ENCODE data around the gene CNGA3.
A peak's percentile ranks its signal among the peaks of the same experiment; 100 is the strongest.
"Not testable (repeated sequence)": the region's sequence is repeated elsewhere in the genome, so short reads cannot be mapped to it uniquely, and the experiment has no call there.

Gene CNGA3

GRCh38 chr2:98416383-98417159 is 70.3 kb downstream of the CNGA3 start:
- no peak overlapping the region for H3K4me3 Mint-ChIP-seq
- H3K27me3 Mint-ChIP-seq, result peaks cover 4% of the 10 kb centered on the region
- peaks cover 11% of the 10 kb centered on the region for H3K4me1 Mint-ChIP-seq
- H3K9me3 Mint-ChIP-seq, result peaks cover 10% of the 10 kb centered on the region
- DNase-seq, result no peak
- peaks cover 5% of the 10 kb centered on the region for H3K36me3 Mint-ChIP-seq
- CTCF ChIA-PET, result interaction anchor here (1.0 to 1.8 kb wide), 7 partner anchors 31 to 152 kb away, joined by 3 to 6 read pairs (median 3); no protein-coding TSS in a partner anchor
- H3K27ac Mint-ChIP-seq, result no peak overlapping the region

GRCh38 chr2:98419544-98419943 is 73.3 kb downstream of the CNGA3 start:
- CTCF ChIA-PET, result interaction anchor here (0.7 kb wide), 1 partner anchor 64 kb away, joined by 3 read pairs; no protein-coding TSS in a partner anchor
- H3K9me3 Mint-ChIP-seq, result peaks cover 15% of the 10 kb centered on the region
- H3K4me3 Mint-ChIP-seq, result no peak overlapping the region
- H3K36me3 Mint-ChIP-seq, result peaks cover 12% of the 10 kb centered on the region
- H3K27me3 Mint-ChIP-seq, result peaks cover 3% of the 10 kb centered on the region
- no peak overlapping the region for H3K27ac Mint-ChIP-seq
- DNase-seq, result no peak
- peaks cover 5% of the 10 kb centered on the region for H3K4me1 Mint-ChIP-seq

- Mint-ChIP-seq H3K27ac (no peak overlapping the region), H3K4me1 (peaks cover 3% of the 10 kb centered on the region), H3K27me3 (peaks cover 6% of the 10 kb centered on the region), H3K4me3 (no peak overlapping the region), H3K9me3 (peaks cover 14% of the 10 kb centered on the region), H3K36me3 (peaks cover 11% of the 10 kb centered on the region)
- CTCF ChIA-PET, result no interaction called here
- DNase-seq, result no peak
Measured at GRCh38 chr2:98419977-98420725, 73.9 kb downstream of the CNGA3 start.

- H3K4me3 Mint-ChIP-seq, result no peak overlapping the region
- no peaks in the 10 kb centered on the region for H3K4me1 Mint-ChIP-seq
- CTCF ChIA-PET, result no interaction called here
- peaks cover 11% of the 10 kb centered on the region for H3K36me3 Mint-ChIP-seq
- H3K27ac Mint-ChIP-seq, result no peak overlapping the region
- no peak for DNase-seq
- H3K9me3 Mint-ChIP-seq, result peaks cover 14% of the 10 kb centered on the region
- H3K27me3 Mint-ChIP-seq, result peaks cover 20% of the 10 kb centered on the region
Measured at GRCh38 chr2:98422449-98422848, 76.2 kb downstream of the CNGA3 start.

- no peak overlapping the region for H3K27ac Mint-ChIP-seq
- CTCF ChIA-PET, result interaction anchor here (0.9 kb wide), 1 partner anchor 15 kb away, joined by 3 read pairs; no protein-coding TSS in a partner anchor
- no peaks in the 10 kb centered on the region for H3K4me1 Mint-ChIP-seq
Measured at GRCh38 chr2:98426771-98427170, 80.5 kb downstream of the CNGA3 start.

GRCh38 chr2:98432145-98432544 is 85.9 kb downstream of the CNGA3 start:
- no peak overlapping the region for H3K27ac Mint-ChIP-seq
- DNase-seq, result no peak
- H3K36me3 Mint-ChIP-seq, result peaks cover 8% of the 10 kb centered on the region
- H3K4me3 Mint-ChIP-seq, result no peak overlapping the region
- CTCF ChIA-PET, result no interaction called here
- peaks cover 2% of the 10 kb centered on the region for H3K4me1 Mint-ChIP-seq
- peaks cover 21% of the 10 kb centered on the region for H3K9me3 Mint-ChIP-seq
- peaks cover 13% of the 10 kb centered on the region for H3K27me3 Mint-ChIP-seq

More at GRCh38 chr2:98426771-98427170, 80.5 kb downstream of the CNGA3 start:
- Mint-ChIP-seq H3K36me3 (peaks cover 8% of the 10 kb centered on the region), H3K9me3 (peaks cover 9% of the 10 kb centered on the region), H3K27me3 (peaks cover 33% of the 10 kb centered on the region), H3K4me3 (no peak overlapping the region)
- DNase-seq, result no peak

- H3K27me3 Mint-ChIP-seq, result peaks cover 12% of the 10 kb centered on the region
- CTCF ChIA-PET, result no interaction called here
- H3K4me3 Mint-ChIP-seq, result no peak overlapping the region
- H3K4me1 Mint-ChIP-seq, result peaks cover 9% of the 10 kb centered on the region
- peaks cover 23% of the 10 kb centered on the region for H3K9me3 Mint-ChIP-seq
- H3K27ac Mint-ChIP-seq, result no peak overlapping the region
- peaks cover 10% of the 10 kb centered on the region for H3K36me3 Mint-ChIP-seq
- no peak for DNase-seq
Measured at GRCh38 chr2:98433363-98433964, 87.2 kb downstream of the CNGA3 start.

- CTCF ChIA-PET, result no interaction called here
- Mint-ChIP-seq H3K9me3 (peaks cover 32% of the 10 kb centered on the region), H3K36me3 (peaks cover 17% of the 10 kb centered on the region), H3K4me1 (peaks cover 19% of the 10 kb centered on the region), H3K4me3 (no peak overlapping the region), H3K27me3 (peaks cover 2% of the 10 kb centered on the region), H3K27ac (no peak overlapping the region)
- DNase-seq, result no peak
Measured at GRCh38 chr2:98434492-98434891, 88.2 kb downstream of the CNGA3 start.

GRCh38 chr2:98435670-98436069 is 89.4 kb downstream of the CNGA3 start:
- H3K27me3 Mint-ChIP-seq, CTCF ChIA-PET, H3K27ac Mint-ChIP-seq, DNase-seq, H3K4me3 Mint-ChIP-seq: not testable (repeated sequence)
- Mint-ChIP-seq H3K9me3 (peaks cover 41% of the 10 kb centered on the region), H3K4me1 (peaks cover 27% of the 10 kb centered on the region), H3K36me3 (peaks cover 25% of the 10 kb centered on the region)

GRCh38 chr2:98436734-98437133 is 90.5 kb downstream of the CNGA3 start:
- H3K27me3 Mint-ChIP-seq, result no peaks in the 10 kb centered on the region
- H3K4me3 Mint-ChIP-seq, result no peak overlapping the region
- H3K36me3 Mint-ChIP-seq, result peaks cover 29% of the 10 kb centered on the region
- CTCF ChIA-PET, result no interaction called here
- peaks cover 27% of the 10 kb centered on the region for H3K4me1 Mint-ChIP-seq
- H3K27ac Mint-ChIP-seq, result no peak overlapping the region
- H3K9me3 Mint-ChIP-seq, result peaks cover 39% of the 10 kb centered on the region
- DNase-seq, result no peak

- DNase-seq, result no peak
- CTCF ChIA-PET, result no interaction called here
- Mint-ChIP-seq H3K27ac (peak overlapping the region; percentile 87), H3K27me3 (no peaks in the 10 kb centered on the region), H3K36me3 (peaks cover 29% of the 10 kb centered on the region), H3K4me1 (peaks cover 31% of the 10 kb centered on the region), H3K9me3 (peaks cover 38% of the 10 kb centered on the region), H3K4me3 (no peak overlapping the region)
Measured at GRCh38 chr2:98438190-98439133, 92.2 kb downstream of the CNGA3 start.

GRCh38 chr2:98441706-98442450 is 95.6 kb downstream of the CNGA3 start:
- peak overlapping the region; percentile 29 for H3K4me3 Mint-ChIP-seq
- H3K4me1 Mint-ChIP-seq, result peaks cover 39% of the 10 kb centered on the region
- H3K36me3 Mint-ChIP-seq, result peaks cover 39% of the 10 kb centered on the region
- peaks cover 28% of the 10 kb centered on the region for H3K9me3 Mint-ChIP-seq
- no peak for DNase-seq
- CTCF ChIA-PET, result no interaction called here
- H3K27me3 Mint-ChIP-seq, result peaks cover 4% of the 10 kb centered on the region
- H3K27ac Mint-ChIP-seq, result peak overlapping the region; percentile 58

GRCh38 chr2:98442488-98442887 is 96.2 kb downstream of the CNGA3 start:
- CTCF ChIA-PET, result no interaction called here
- no peak for DNase-seq
- no peak overlapping the region for H3K27ac Mint-ChIP-seq
- peaks cover 4% of the 10 kb centered on the region for H3K27me3 Mint-ChIP-seq
- H3K4me1 Mint-ChIP-seq, result peaks cover 44% of the 10 kb centered on the region
- H3K4me3 Mint-ChIP-seq, result peak overlapping the region; percentile 29
- H3K36me3 Mint-ChIP-seq, result peaks cover 40% of the 10 kb centered on the region
- peaks cover 25% of the 10 kb centered on the region for H3K9me3 Mint-ChIP-seq
